Fibroblast of skin of abdomen (primary cell): ENCODE data around the gene LENEP. TPM values are rescaled to one million over a fixed set of nuclear protein-coding genes. Genes with fewer than 3 reads are reported as not detected.

ENCODE experiments used
- DNase-seq: peaks from one replicate; pipeline ENCODE4 v3.0.0-alpha.2; 2013
- polyA plus RNA-seq, 2 experiments: library from polyadenylated mRNA; unstranded; fragments of 120-200 nt; gene quantifications; one replicate each; pipeline ENCODE4 v1.2.1, GENCODE V29; 2013; ENCODE audit not compliant: insufficient read length in 2 of 2

The LENEP gene
- polyA plus RNA-seq (2013, experiment 1 of 2; ENCODE audit: insufficient read length), result not detected
- 0.14 TPM for polyA plus RNA-seq (2013, experiment 2 of 2; ENCODE audit: insufficient read length)

DNA sequence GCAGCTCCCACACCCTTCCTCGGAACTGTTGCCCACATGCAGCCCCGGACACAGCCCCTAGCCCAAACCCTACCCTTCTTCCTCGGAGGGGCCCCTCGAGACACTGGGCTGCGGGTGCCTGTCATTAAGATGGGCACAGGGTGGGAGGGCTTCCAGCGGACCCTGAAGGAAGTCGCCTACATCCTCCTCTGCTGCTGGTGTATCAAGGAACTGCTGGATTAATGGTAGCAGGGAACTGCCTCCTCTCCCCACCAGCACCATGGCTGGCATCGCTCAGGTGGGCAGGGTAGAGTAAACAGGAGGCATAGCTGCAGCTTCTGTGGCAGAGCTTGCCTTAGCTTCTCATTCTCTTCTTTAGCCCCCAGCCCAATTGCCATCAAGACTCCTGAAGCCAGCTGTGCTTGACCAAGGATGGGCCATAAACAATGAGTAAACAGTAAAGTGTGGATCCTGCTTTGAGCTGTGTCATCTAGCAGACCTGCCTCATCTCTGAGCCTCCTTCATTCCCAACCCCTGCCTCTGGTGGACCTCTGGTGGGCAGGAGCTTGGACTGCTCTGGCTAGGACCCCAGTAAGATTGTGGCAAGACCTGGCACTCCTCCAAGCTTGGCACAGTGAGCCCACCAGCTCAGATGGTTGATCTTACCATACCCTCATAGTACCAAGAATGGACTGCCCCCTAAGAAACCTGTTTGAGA lies at the start of gene LENEP:
LENEP (plus strand) TSS at position 15 of the 697 bp plus-strand sequence; CDS start at position 37, 22 bp downstream.
- no peak for DNase-seq

DNA sequence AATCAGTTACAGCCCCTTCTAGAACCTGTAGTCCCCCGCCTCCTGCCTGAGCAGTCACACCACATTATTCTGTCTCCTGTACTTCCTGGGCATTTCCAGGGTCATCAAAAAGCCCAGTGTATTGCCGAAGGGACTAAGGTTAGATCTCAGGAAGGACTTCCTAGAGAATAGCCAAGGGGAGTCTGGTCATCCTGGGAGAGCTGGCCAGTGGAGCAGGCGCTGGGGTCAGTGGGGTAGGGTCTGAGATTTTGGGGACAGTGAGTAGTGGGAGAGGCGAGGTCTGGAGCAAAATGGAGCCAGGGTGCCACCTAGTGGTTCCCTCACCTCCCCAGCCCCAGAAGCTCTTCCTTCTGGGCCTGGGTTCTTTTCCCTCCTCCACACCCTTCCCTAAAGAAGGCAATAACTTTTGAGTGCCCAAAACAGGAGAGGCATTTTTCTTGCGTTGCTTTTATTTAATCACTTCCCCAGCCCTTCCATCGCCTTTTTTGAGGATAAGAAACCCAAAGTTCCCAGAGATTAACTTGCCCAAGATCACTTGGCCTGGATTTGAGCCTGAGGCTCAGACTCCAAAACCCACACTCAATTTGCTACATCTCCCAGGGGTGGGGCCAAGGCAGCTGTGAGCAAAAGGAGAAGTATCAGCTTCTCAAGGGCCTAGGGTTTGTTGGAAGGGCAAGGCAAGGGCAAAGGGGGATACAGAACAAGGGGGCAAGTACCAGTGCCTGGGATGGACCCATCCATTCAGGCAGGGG lies 49.6 kb upstream of the LENEP start:
- no peak for DNase-seq

DNA sequence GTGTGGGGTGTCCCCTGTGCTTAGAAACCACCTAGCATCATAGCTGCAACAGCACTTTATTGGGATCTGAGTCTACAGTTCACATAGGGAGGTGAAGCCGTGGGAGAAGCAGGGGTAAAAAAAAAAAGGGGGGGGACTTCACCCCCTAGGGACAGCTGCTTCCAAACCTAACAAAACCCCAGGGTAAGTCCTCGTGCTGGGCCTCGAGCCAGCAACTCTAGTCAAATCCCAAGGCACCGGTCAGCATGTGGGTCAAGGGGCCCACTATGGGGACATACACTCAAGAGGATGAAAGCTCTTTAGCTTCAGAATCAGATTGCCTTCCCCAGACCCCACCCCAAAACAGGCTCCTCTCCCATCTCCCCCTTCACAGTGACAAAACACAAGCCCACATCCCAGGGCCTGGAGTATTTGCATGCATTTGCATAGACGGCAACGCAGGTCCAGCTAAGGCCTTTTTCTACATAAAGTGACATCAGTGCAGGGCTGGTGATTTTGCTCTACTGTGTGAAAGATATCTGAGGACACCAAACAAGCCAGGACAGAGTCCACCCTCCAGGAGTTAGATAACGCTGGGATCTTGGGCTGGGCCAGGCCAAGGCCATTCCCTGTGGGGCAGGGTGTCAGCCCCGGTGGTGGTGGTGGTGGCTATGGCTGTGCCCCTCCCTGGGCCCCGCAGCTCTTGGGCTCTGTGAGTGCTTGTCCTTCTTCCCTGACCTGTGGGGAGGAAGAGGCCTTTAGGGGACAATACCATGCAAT lies 48.8 kb upstream of the LENEP start:
- DNase-seq, result no peak

DNA sequence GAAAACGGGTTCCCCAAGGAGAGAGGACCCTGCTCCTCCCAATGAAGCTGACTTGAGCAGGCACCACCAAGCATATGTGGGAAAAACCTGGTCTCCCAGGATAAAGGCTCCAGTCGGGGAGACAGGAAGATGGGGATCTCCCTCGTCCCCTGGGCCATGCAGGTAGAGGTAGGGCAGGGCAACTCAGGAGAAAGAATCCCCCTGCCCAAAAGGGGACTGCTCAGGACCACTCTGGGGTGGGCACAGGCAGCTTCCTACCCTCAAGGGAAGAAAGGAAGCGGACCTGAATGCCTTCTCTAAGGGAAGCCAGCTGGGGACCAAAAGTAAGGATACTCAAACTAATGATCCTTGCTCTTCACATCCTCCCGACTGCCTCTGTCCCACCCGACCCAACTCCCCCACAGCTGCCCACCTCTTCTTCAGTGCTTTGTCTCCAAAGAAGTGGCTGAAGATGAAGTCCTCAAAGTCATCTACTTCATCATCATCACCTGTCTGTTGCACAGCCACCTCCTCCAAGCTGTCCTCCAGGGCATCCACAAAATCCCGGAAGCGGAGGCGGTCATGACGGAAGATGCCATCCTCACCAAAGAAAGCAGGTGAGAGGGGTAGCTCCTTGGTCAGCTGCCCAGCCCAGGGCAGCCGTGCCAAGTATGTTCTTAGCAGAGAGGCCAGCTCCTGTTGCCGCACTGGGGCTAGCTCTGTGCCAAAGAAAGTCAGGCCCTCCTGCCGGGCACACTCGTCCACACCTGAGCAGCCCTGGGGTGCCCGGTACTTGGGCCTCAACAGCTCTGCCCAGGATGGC lies 48.0 kb upstream of the LENEP start:
- no peak for DNase-seq

DNA sequence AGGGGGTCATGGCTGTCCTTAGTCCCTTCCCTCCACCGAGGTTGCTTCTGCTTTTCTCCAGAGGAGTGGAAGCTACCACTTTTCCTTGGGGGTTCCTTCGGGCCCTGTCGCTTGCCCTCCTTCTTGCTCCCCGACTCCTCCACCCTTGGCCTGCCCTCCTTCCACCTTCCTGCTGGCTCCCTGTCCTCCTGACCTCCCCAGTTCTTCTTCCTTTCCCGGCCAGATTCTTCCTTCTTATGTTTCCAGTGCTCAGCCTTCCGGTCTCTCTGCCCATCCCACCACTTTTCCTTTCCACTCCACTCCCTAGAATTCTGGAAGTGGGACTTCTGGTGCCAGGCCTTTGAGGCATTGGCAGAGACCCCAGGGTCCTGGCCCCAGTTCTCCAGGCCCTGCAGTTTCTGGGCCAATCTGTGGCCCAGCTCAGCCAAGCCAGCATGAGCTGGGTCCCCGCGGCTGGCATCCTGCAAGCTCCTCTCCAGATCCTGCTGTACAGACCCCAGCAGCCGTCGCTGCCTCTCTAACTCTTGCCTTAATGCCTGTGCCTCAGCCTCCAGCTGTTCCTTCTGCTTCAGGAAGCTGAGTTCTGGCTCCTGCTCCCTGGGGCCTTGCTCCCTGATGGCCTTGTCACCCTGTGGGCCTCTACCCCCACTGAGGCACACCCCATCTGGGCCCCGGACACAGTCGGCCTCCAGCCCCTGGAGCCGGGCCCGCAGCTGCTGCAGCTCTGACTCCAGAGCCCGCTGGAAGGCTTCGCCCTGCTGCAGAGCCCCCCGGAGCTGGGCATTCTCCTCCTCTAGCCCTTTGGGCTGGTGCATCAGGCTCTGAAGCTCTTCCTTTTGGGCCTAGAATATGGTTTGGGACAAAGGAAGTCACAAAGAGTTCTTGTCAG lies 47.2 kb upstream of the LENEP start:
- no peak for DNase-seq

DNA sequence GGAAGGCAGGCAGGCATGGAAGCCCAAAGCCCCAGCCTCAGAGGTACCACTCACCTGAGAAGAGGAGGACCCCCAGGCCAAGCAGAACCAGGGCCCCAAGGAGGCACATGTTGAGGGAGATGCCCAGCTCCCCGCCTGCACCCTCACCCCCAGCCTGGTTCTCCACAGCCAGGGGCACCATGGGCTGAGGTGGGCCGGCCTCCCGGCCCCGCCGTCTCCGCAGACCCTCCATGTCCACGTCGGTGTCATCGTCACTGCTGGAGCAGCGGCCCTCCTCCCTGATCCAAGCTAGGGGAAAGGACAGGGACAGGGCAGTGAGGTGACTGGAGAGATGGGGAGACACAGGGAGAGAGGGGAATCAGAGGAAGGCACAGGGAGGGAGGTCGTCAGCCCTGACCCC lies 45.3 kb upstream of the LENEP start:
- no peak for DNase-seq

DNA sequence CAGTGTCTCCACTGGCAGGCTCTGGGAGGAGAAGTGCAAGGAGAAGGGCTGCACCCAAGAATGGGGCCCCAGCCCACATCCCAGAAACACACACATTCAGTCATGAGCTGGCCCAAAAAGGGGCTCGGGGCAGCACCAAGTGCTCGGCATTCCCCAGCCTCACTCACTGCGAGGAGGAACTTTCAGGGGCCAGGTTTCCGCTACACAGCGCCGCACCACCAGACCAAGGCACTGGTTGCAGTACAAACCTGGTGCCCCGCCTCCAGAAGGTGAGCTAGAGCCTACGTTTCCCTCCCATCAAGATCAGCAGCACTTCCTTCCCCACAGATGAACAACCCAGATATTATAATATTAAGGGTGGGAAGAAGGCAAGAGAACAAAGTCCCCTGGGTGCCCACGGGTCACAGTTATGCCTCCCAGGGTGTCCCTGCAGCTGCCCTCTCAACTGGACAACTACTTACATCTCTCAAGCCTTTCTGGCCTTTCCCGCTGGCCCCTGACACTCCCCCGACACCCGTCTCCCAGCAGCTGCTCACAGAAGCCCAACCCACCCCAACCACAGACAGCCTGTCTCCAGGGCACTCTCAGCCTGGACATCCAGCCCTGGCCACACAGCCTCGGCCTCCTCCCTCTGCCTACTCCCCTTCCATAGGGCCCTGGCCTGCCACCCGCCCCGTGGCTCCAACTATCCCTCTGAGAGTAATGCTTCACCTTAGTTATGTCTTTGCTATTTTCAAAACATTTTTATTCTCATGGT lies 41.3 kb upstream of the LENEP start:
- no peak for DNase-seq

- no peak for DNase-seq
Measured at GRCh38 chr1:154952664-154953063, 40.7 kb upstream of the LENEP start.

DNA sequence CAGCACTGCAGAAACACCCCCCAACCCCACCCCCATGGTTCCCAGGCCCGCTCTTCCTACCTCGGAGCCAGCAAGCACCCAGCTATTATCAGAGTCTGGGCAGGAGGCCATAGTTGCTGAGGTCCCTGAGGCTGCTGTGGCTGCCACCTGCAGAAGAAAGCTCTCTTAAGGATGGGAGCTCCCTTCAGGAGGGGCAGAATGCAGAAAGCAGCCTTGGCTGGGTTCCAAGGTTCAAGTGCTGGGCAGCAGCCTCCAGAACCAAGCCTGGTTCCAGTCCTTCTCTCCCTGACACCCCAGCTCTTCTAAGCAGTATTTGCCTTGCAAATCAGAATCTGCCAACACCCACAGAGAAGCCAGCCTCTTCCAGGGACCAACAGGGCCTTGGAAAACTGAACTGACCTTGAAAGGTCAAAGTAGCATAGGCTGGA lies 39.8 kb upstream of the LENEP start:
- no peak for DNase-seq

DNA sequence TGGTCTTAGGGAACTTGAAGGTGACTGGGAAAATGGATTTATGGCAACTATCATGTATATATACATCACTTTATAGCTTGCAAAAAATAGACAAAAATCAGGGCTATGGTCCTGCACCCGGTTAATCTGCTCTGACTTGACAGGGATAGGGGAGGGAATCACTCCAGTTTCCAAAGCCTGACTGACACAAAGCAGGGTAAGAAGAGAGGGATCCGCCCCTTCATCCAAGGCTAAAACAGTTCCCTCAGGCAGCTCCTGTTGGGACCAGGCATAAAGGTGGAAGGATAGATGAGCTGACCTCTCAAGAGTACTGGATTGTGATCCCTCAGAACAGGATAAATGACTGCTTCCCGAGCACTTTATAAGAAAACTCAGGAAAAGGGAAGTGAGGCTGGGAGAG lies 38.8 kb upstream of the LENEP start:
- no peak for DNase-seq

DNA sequence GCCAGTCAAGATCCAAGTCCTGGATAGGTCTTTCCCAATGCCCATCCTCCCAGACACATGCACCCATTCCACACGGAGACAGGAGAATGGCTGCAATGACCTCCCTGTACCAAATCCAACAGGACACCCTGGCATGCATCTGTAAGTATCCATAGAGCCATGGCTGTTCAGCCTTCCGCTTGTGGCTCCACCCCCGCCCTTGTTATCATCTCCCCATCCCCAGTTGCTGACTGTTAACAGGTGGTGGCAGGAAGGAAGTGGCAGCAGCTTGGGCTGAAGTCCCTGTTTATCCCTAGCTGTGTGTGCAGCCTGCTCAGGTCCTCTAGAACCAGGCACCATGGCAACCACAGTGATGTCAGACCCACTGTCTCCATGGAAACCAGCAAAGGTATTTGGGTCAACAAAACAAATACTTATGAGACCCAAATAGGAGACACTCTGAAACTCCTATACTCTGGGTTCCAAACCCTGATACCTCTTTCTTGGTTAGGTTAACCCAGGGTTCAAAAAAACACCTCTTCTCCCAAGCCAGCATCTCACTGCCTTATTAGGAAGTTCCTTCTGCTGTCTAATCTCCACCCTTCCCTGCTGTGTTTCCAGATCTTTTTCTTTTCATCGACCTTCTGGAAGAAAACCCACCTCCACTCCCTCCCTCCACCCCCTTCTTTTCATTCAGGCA lies 38.2 kb upstream of the LENEP start:
- DNase-seq, result peak; percentile 38

GRCh38 chr1:154955718-154956543 lies 37.5 kb upstream of the LENEP start, which contains the start of gene PBXIP1:
Gene PBXIP1 (minus strand): TSS chr1:154956099. CDS start chr1:154953721, 2,378 bp downstream.
- DNase-seq, result peak; percentile 90

DNA sequence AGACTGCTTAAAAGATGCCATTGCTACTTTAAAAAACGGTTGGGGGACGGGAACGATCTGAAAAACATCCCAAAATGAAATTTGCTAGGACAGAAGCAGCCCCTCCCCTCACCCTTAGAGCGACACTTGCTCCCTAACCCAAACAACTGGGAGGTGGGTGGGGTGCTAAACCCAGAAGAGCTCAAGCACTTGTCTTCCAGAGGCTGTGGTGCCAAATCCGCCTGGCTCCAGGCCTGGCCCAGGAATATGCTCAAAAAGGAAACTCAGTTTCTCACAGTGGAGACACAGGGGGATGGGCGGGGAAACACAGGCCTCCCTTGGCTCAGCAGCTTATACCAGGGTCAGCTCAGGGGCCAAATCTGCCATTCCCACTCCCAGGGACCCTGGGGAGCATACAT lies 36.8 kb upstream of the LENEP start:
- no peak for DNase-seq

- DNase-seq, result no peak
Measured at GRCh38 chr1:154957091-154957657, 36.2 kb upstream of the LENEP start.

DNA sequence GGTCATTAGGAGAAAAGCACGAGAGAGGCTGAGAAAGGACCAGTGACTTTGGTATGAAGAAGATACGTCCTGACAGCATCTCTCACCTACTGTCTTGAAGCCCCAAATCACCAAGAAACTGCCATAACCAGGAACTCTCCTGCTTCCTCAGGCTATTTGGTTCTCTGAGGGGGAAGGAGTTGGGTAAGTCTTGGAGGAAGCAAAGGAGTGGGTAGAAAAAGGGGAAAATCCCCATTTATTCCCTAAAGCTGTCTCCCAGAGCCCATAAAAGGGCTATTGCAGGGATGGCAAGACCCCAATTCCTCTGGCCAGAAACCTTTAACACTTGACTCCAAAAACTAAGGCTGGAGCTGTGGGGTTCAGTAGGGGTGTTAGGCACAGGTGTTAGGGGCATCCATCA lies 35.4 kb upstream of the LENEP start:
- DNase-seq, result no peak

- DNase-seq, result no peak
Measured at GRCh38 chr1:154958681-154959425, 34.5 kb upstream of the LENEP start.

GRCh38 chr1:154959426-154959780 lies 34.0 kb upstream of the LENEP start:
- DNase-seq, result no peak
